ENCODE data around the gene EYA2. TPM values are rescaled to one million over a fixed set of nuclear protein-coding genes. Genes with fewer than 3 reads are reported as not detected.

Gene EYA2
- total RNA-seq, 3 donors from 2014 or later: 5.4 to 19.2 (median 12.5) TPM

GRCh38 chr20:46967646-46968045 lies 73.0 kb downstream of the EYA2 start:
- no peaks in the 10 kb centered on the region for H3K27me3 ChIP-seq
- peak overlapping the region; percentile 38 to 85 for H3K27ac ChIP-seq
- TF ChIP-seq POLR2AphosphoS5 (IDR thresholded peaks at IDR 0.05) (no peak), POLR2A (IDR thresholded peaks at IDR 0.05) (no peak), CTCF (IDR thresholded peaks at IDR 0.05) (no peak)
- no peaks in the 10 kb centered on the region for H3K9me3 ChIP-seq
- no peak overlapping the region for H3K4me3 ChIP-seq
- no peaks in the 10 kb centered on the region for H3K36me3 ChIP-seq
- peaks cover 7 to 8% of the 10 kb centered on the region in 2 donors for H3K4me1 ChIP-seq
- no peak for DNase-seq (ENCODE audit: low spot score in 2 of 2)
- intact Hi-C loops (cut with DNase I; ENCODE audit: low total_unique reads): no loop called here

DNA sequence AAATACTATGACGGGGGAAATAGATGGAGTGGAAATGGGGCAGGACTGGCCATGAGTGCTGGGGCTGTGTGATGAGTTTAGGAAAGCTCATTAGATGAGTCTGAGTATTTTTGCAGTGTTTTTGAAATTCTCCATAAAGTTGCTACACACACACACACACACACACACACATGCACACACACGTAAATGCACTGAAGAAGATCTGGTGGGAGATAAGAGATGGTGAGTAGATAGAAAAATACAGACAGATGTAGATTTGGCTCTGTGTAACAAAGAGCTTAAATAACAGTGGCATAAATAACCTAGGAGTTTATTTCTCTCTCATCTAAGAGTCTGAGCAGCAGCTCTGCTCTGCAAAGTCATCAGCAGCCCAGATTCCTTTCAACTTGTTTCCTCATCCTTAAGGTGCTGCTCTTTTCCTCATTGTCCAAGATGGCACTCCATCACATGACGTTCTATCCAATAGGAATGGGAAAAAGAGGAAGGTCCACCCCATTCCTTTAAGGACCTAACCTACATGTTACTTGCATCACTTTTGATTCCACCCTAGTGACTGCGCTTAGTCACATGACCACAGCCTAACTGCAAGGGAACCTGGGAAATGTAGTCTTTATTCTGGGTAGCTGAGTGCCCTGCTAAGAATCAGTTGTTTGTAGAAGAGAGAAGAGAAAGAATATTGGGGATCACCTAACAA lies 76.4 kb downstream of the EYA2 start:
- H3K9me3 ChIP-seq: no peaks in the 10 kb centered on the region
- no peak overlapping the region for H3K4me3 ChIP-seq
- no peak for DNase-seq (ENCODE audit: low spot score in 2 of 2)
- H3K27ac ChIP-seq: no peak overlapping the region
- H3K36me3 ChIP-seq: no peaks in the 10 kb centered on the region
- no peaks in the 10 kb centered on the region for H3K27me3 ChIP-seq
- TF ChIP-seq CTCF (IDR thresholded peaks at IDR 0.05): no peak
- no peak for TF ChIP-seq POLR2A (IDR thresholded peaks at IDR 0.05)
- no peak for TF ChIP-seq POLR2AphosphoS5 (IDR thresholded peaks at IDR 0.05)
- intact Hi-C loops (cut with DNase I; ENCODE audit: low total_unique reads): no loop called here
- peaks cover 0 to 8% of the 10 kb centered on the region in 2 donors for H3K4me1 ChIP-seq

GRCh38 chr20:46973766-46974165 lies 79.1 kb downstream of the EYA2 start:
- intact Hi-C loops (cut with DNase I; ENCODE audit: low total_unique reads): no loop called here
- Histone ChIP-seq H3K4me1 (peaks cover 0 to 8% of the 10 kb centered on the region in 2 donors), H3K4me3 (no peak overlapping the region), H3K27ac (peak overlapping the region; percentile 57 to 81), H3K36me3 (no peaks in the 10 kb centered on the region), H3K9me3 (no peaks in the 10 kb centered on the region), H3K27me3 (no peaks in the 10 kb centered on the region)
- TF ChIP-seq POLR2A (IDR thresholded peaks at IDR 0.05) (no peak), POLR2AphosphoS5 (IDR thresholded peaks at IDR 0.05) (no peak), CTCF (IDR thresholded peaks at IDR 0.05) (no peak)
- DNase-seq (ENCODE audit: low spot score in 2 of 2): no peak

GRCh38 chr20:46974669-46975434 lies 80.2 kb downstream of the EYA2 start:
- Histone ChIP-seq H3K4me1 (peaks cover 0 to 8% of the 10 kb centered on the region in 2 donors), H3K27me3 (no peaks in the 10 kb centered on the region), H3K9me3 (no peaks in the 10 kb centered on the region), H3K27ac (peak overlapping the region; percentile 75 to 81), H3K36me3 (no peaks in the 10 kb centered on the region), H3K4me3 (no peak overlapping the region)
- no peak for TF ChIP-seq CTCF (IDR thresholded peaks at IDR 0.05)
- TF ChIP-seq POLR2AphosphoS5 (IDR thresholded peaks at IDR 0.05): peak in 1 of 3 donors; percentile 38
- intact Hi-C loops (cut with DNase I; ENCODE audit: low total_unique reads): no loop called here
- peak in 1 of 2 donors; percentile 91 for DNase-seq (ENCODE audit: low spot score in 2 of 2)

GRCh38 chr20:46975976-46976375 lies 81.3 kb downstream of the EYA2 start:
- Histone ChIP-seq H3K36me3 (no peaks in the 10 kb centered on the region), H3K4me1 (peaks cover 0 to 8% of the 10 kb centered on the region in 2 donors), H3K27me3 (no peaks in the 10 kb centered on the region), H3K27ac (peak overlapping the region; percentile 75 to 85), H3K9me3 (no peaks in the 10 kb centered on the region), H3K4me3 (no peak overlapping the region)
- no peak for DNase-seq (ENCODE audit: low spot score in 2 of 2)
- intact Hi-C loops (cut with DNase I; ENCODE audit: low total_unique reads): no loop called here
- no peak for TF ChIP-seq CTCF (IDR thresholded peaks at IDR 0.05)
- no peak for TF ChIP-seq POLR2A (IDR thresholded peaks at IDR 0.05)
- no peak for TF ChIP-seq POLR2AphosphoS5 (IDR thresholded peaks at IDR 0.05)

All from breast epithelium (tissue), 4 donors.